ENCODE measurements around the gene SLC27A6. TPM values are rescaled to one million over a fixed set of nuclear protein-coding genes. Genes with fewer than 3 reads are reported as not detected.

The SLC27A6 gene
- total RNA-seq, 1 donor from 2014 or later, result not detected

- H3K36me3 Mint-ChIP-seq (ENCODE audit: low read depth), result no peaks in the 10 kb centered on the region
- TF ChIP-seq CTCF (IDR thresholded peaks at IDR 0.05), result no peak
Observed at GRCh38 chr5:129001841-129002526, 36.7 kb downstream of the SLC27A6 start.

GRCh38 chr5:129002527-129002842 lies 37.2 kb downstream of the SLC27A6 start:
- Mint-ChIP-seq H3K4me1 (no peaks in the 10 kb centered on the region), H3K27me3 (no peaks in the 10 kb centered on the region), H3K9me3 (no peaks in the 10 kb centered on the region), H3K4me3 (no peak overlapping the region), H3K36me3 (ENCODE audit: low read depth) (no peaks in the 10 kb centered on the region), H3K27ac (no peak overlapping the region)
- ChIA-PET CTCF (no interaction called here), POLR2A (no interaction called here)
- intact Hi-C loops (cut with micrococcal nuclease), result no loop called here
- no peak for TF ChIP-seq CTCF (IDR thresholded peaks at IDR 0.05)
- DNase-seq (no peak), ATAC-seq (ENCODE audit: low read depth) (no peak)

More at GRCh38 chr5:129001841-129002526, 36.7 kb downstream of the SLC27A6 start:
- Mint-ChIP-seq H3K27me3 (no peaks in the 10 kb centered on the region), H3K4me1 (no peaks in the 10 kb centered on the region), H3K27ac (no peak overlapping the region), H3K4me3 (no peak overlapping the region), H3K9me3 (no peaks in the 10 kb centered on the region)
- ATAC-seq (ENCODE audit: low read depth) (no peak), DNase-seq (no peak)
- CTCF ChIA-PET, result no interaction called here
- POLR2A ChIA-PET, result no interaction called here
- intact Hi-C loops (cut with micrococcal nuclease), result no loop called here

- DNase-seq (no peak), ATAC-seq (ENCODE audit: low read depth) (no peak)
- H3K36me3 Mint-ChIP-seq (ENCODE audit: low read depth), result no peaks in the 10 kb centered on the region
- ChIA-PET CTCF (no interaction called here), POLR2A (no interaction called here)
- H3K4me3 Mint-ChIP-seq, result no peak overlapping the region
- H3K27ac Mint-ChIP-seq, result no peak overlapping the region
- TF ChIP-seq CTCF (IDR thresholded peaks at IDR 0.05), result no peak
- H3K27me3 Mint-ChIP-seq, result no peaks in the 10 kb centered on the region
- intact Hi-C loops (cut with micrococcal nuclease), result no loop called here
- H3K9me3 Mint-ChIP-seq, result no peaks in the 10 kb centered on the region
- no peaks in the 10 kb centered on the region for H3K4me1 Mint-ChIP-seq
Observed at GRCh38 chr5:129003232-129003631, 37.9 kb downstream of the SLC27A6 start.

- CTCF ChIA-PET, result no interaction called here
- POLR2A ChIA-PET, result no interaction called here
- ATAC-seq (ENCODE audit: low read depth) (no peak), DNase-seq (no peak)
- no peak for TF ChIP-seq CTCF (IDR thresholded peaks at IDR 0.05)
- Mint-ChIP-seq H3K9me3 (no peaks in the 10 kb centered on the region), H3K4me1 (no peaks in the 10 kb centered on the region), H3K27ac (no peak overlapping the region), H3K4me3 (no peak overlapping the region), H3K36me3 (ENCODE audit: low read depth) (no peaks in the 10 kb centered on the region), H3K27me3 (no peaks in the 10 kb centered on the region)
- intact Hi-C loops (cut with micrococcal nuclease), result no loop called here
Observed at GRCh38 chr5:129014185-129014584, 48.9 kb downstream of the SLC27A6 start.

- DNase-seq, result no peak
- Mint-ChIP-seq H3K4me3 (no peak overlapping the region), H3K27ac (no peak overlapping the region), H3K9me3 (no peaks in the 10 kb centered on the region), H3K27me3 (no peaks in the 10 kb centered on the region), H3K36me3 (ENCODE audit: low read depth) (no peaks in the 10 kb centered on the region), H3K4me1 (no peaks in the 10 kb centered on the region)
- CTCF ChIA-PET, result no interaction called here
- no peak for ATAC-seq (ENCODE audit: low read depth)
- no peak for TF ChIP-seq CTCF (IDR thresholded peaks at IDR 0.05)
- POLR2A ChIA-PET, result no interaction called here
- intact Hi-C loops (cut with micrococcal nuclease), result no loop called here
Observed at GRCh38 chr5:129018837-129019236, 53.5 kb downstream of the SLC27A6 start.
